HG02870 (cell line): ENCODE data around the gene C9orf72.
"Not testable (repeated sequence)": the region's sequence is repeated elsewhere in the genome, so short reads cannot be mapped to it uniquely, and the experiment has no call there.

ENCODE experiments used
- ATAC-seq: cut with Tn5 transposase; IDR thresholded peaks from one replicate; pipeline ENCODE4 v1.9.1; 2021; ENCODE audit warnings: mild to moderate bottlenecking, moderate library complexity; ENCODE audit not compliant: unreplicated experiment

The C9orf72 gene

GRCh38 chr9:27519466-27520465 is 53.5 kb downstream of the C9orf72 start:
- no peak for ATAC-seq

- no peak for ATAC-seq
These were observed 54.5 kb downstream of the C9orf72 start for GRCh38 chr9:27518809-27519208.

GRCh38 chr9:27518006-27518405 is 55.3 kb downstream of the C9orf72 start:
- ATAC-seq, result no peak

- ATAC-seq, result no peak
These were observed 58.7 kb downstream of the C9orf72 start for GRCh38 chr9:27514551-27514950.

- ATAC-seq, result no peak
These were observed 61.5 kb downstream of the C9orf72 start for GRCh38 chr9:27511771-27512170.

- ATAC-seq, result no peak
These were observed 62.5 kb downstream of the C9orf72 start for GRCh38 chr9:27510780-27511179.

GRCh38 chr9:27506981-27507380 is 66.3 kb downstream of the C9orf72 start:
- ATAC-seq, result no peak

- no peak for ATAC-seq
These were observed 67.5 kb downstream of the C9orf72 start for GRCh38 chr9:27505744-27506161.

- no peak for ATAC-seq
These were observed 69.0 kb downstream of the C9orf72 start for GRCh38 chr9:27504259-27504658.

- no peak for ATAC-seq
These were observed 69.7 kb downstream of the C9orf72 start for GRCh38 chr9:27503623-27504022.

GRCh38 chr9:27500902-27501301 is 72.4 kb downstream of the C9orf72 start:
- not testable (repeated sequence) for ATAC-seq

GRCh38 chr9:27499451-27499850 is 73.8 kb downstream of the C9orf72 start:
- no peak for ATAC-seq

GRCh38 chr9:27497883-27498417 is 75.3 kb downstream of the C9orf72 start:
- no peak for ATAC-seq
